ENCODE results near the gene HOXD11. TPM values are rescaled to one million over a fixed set of nuclear protein-coding genes. Genes with fewer than 3 reads are reported as not detected.

HOXD11 gene
- total and polyA plus RNA-seq, 2 of the 4 experiments (the other 2 are of a cell fraction): not detected

GRCh38 chr2:176085120-176085788 lies 21.8 kb upstream of the HOXD11 start:
- dilution Hi-C loops (cut with HindIII; ENCODE audit: low sequenced_read_pairs, unreplicated experiment): no loop called here
- H3K36me3 ChIP-seq (ENCODE audit: control insufficient read depth, insufficient read depth, low read length): no peaks in the 10 kb centered on the region
- no peak overlapping the region for H3K4me2 ChIP-seq (ENCODE audit: low read depth, low read length)
- H2BK5ac ChIP-seq (ENCODE audit: low read depth, low read length, poor library complexity, severe bottlenecking): no peak overlapping the region
- no peak overlapping the region for H3K56ac ChIP-seq (ENCODE audit: extremely low read depth, insufficient read depth, low read length)
- H2BK120ac ChIP-seq (ENCODE audit: low read depth, low read length): no peak overlapping the region
- intact Hi-C loops (cut with micrococcal nuclease): no loop called here
- no TSS peak for BruUV-seq (replicated peaks)
- no peaks in the 10 kb centered on the region for H3K79me1 ChIP-seq (ENCODE audit: low read depth in 1 of 2, low read length in 2 of 2)
- H4K20me1 ChIP-seq (ENCODE audit: insufficient read depth, low read length): peaks cover 3% of the 10 kb centered on the region; the same call in 1 of the 2 replicates
- no peak for DNase-seq
- no peak for ATAC-seq (ENCODE audit: low read depth)
- H4K8ac ChIP-seq (ENCODE audit: low read depth in 2 of 2, low read length in 2 of 2): no peak overlapping the region
- H3K4me1 ChIP-seq (ENCODE audit: control insufficient read depth, insufficient read depth, low read length): peaks cover 1% of the 10 kb centered on the region
- no peak overlapping the region for H3K4me3 ChIP-seq (ENCODE audit: insufficient read depth, low read depth, low read length)
- no peak overlapping the region for H4K5ac ChIP-seq (ENCODE audit: low read depth, low read length)
- H3K4ac ChIP-seq (ENCODE audit: low read depth, low read length): no peak overlapping the region
- no peak overlapping the region for H2BK15ac ChIP-seq (ENCODE audit: low read depth, low read length)
- no peak overlapping the region for H3K9ac ChIP-seq (ENCODE audit: low read depth, low read length)
- 4% methylated on average over 9 of the region's 40 CpGs; no CpG with 5 or more reads in 1 of the 2 experiments for WGBS, 2 experiments (ENCODE audit: extremely low coverage in 2 of 2, insufficient read length in 1 of 2)
- H2AK9ac ChIP-seq (replicated peaks; ENCODE audit: low read depth, low read length, poor library complexity): no peak overlapping the region
- no peak for TF ChIP-seq CTCF (conservative IDR thresholded peaks at IDR 0.05; ENCODE audit: low read depth, low read length)
- TF ChIP-seq SMC3 (IDR thresholded peaks at IDR 0.05; ENCODE audit: low read depth, low read length): no peak
- TF ChIP-seq USF2 (IDR thresholded peaks at IDR 0.05; ENCODE audit: low read depth, low read length): no peak
- no peak overlapping the region for H2AK5ac ChIP-seq (ENCODE audit: low read depth, low read length)
- H3K9me1 ChIP-seq (ENCODE audit: insufficient read depth, low read length): no peaks in the 10 kb centered on the region
- CTCF ChIA-PET: interaction anchor here (0.5 to 1.0 kb wide), 2 partner anchors 395 to 552 kb away, joined by 4 to 8 read pairs; no protein-coding TSS in a partner anchor
- no peak overlapping the region for H3K18ac ChIP-seq (ENCODE audit: low read depth, low read length)
- no peak overlapping the region for H3K27ac ChIP-seq (ENCODE audit: insufficient read depth, low read length)
- peaks cover 91% of the 10 kb centered on the region for H3K27me3 ChIP-seq (ENCODE audit: control insufficient read depth, insufficient read depth, low read length)
- H3K23ac ChIP-seq (ENCODE audit: low read depth, low read length): no peak overlapping the region
- H3K9me3 ChIP-seq (ENCODE audit: control insufficient read depth, insufficient read depth, low read length): peaks cover 26% of the 10 kb centered on the region
- no peak overlapping the region for H4K91ac ChIP-seq (ENCODE audit: insufficient read depth, low read depth, low read length)
- no peak overlapping the region for H3K14ac ChIP-seq (replicated peaks; ENCODE audit: low read depth, low read length)
- in situ Hi-C loops (cut with MboI; ENCODE audit: low sequenced_read_pairs): loop anchor here (25.0 kb wide), 2 partner anchors 1048 to 1348 kb away; no protein-coding TSS in a partner anchor
- no peak overlapping the region for H2AFZ ChIP-seq (replicated peaks; ENCODE audit: low read length, poor library complexity)
- H2BK20ac ChIP-seq (ENCODE audit: low read depth, low read length): no peak overlapping the region
- POLR2A ChIA-PET (ENCODE audit: unreplicated experiment): no interaction called here
